GM18909 (cell line): ENCODE results near the gene IFRD2.

ENCODE experiments used
- ATAC-seq: cut with Tn5 transposase; IDR thresholded peaks from one replicate; pipeline ENCODE4 v1.9.1; 2021; ENCODE audit warnings: mild to moderate bottlenecking; ENCODE audit not compliant: unreplicated experiment, poor library complexity

IFRD2 gene, protein sequence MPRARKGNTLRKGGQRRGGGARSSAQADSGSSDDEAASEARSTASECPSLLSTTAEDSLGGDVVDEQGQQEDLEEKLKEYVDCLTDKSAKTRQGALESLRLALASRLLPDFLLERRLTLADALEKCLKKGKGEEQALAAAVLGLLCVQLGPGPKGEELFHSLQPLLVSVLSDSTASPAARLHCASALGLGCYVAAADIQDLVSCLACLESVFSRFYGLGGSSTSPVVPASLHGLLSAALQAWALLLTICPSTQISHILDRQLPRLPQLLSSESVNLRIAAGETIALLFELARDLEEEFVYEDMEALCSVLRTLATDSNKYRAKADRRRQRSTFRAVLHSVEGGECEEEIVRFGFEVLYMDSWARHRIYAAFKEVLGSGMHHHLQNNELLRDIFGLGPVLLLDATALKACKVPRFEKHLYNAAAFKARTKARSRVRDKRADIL

DNA sequence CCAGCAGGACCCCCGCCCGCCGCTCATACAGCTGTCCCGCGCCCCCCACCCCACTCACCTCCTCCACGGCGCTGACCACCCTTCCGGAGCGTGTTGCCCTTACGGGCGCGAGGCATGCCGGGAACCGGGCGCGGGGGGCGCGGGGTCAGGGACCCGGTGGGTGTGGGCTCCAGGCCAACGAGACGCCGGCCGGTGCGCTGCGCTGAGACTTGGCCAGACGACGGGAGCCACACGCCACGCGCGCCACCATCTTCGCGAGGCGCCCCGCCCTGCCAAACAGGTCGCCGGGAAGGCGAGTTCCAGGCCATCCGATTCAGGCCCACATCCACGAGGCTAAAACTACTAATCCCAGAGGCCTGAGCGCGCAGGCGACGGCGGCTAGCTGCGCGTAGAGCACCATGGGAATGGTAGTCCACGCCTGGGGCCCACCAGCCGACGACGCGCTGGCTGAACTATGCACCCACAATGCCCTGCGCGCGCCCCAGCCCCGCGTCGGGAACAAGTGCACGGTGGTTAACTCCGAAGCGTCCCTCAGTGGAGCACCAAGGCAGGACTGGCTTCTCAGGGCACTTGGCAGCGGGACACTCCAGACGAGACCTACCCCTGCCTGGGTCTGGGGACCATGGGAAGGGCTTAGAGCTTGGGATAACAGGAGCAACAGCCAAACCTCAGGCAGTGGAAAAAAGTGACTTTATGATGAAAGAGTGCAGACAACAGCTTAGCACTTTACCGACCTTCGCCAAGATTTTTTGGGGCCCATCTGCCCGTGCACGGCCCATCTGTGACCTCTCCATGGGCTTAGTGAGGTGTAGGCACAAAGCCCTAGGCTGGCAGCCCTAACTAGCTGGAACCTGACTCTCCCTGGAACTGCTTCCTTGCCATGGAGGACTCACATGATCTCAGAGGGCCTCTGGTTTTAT lies at the start of gene IFRD2:
IFRD2 (minus strand) TSS at position 271 of the 920 bp plus-strand sequence; CDS start at position 116, 155 bp downstream.
- peak; percentile 95 for ATAC-seq

DNA sequence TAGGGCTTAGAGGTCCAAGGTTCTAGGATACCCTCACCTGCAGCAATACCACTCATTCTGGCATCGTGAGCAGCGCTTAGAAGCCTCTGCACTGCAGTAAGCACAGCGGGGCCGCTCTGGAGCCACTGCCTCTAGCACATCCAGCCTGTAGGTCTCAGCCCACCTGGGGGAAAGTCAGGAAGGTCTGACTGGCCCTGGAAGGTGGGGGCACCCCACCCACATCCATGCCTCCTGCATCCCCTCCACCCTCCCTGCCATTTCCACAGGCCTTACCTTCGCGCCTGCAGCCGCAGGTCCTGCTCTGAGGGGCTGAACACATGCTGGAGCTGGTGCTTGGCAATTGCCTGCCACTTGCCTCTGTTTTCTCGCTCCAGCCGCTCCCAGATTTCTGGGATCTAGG lies 49.3 kb upstream of the IFRD2 start:
- no peak for ATAC-seq

DNA sequence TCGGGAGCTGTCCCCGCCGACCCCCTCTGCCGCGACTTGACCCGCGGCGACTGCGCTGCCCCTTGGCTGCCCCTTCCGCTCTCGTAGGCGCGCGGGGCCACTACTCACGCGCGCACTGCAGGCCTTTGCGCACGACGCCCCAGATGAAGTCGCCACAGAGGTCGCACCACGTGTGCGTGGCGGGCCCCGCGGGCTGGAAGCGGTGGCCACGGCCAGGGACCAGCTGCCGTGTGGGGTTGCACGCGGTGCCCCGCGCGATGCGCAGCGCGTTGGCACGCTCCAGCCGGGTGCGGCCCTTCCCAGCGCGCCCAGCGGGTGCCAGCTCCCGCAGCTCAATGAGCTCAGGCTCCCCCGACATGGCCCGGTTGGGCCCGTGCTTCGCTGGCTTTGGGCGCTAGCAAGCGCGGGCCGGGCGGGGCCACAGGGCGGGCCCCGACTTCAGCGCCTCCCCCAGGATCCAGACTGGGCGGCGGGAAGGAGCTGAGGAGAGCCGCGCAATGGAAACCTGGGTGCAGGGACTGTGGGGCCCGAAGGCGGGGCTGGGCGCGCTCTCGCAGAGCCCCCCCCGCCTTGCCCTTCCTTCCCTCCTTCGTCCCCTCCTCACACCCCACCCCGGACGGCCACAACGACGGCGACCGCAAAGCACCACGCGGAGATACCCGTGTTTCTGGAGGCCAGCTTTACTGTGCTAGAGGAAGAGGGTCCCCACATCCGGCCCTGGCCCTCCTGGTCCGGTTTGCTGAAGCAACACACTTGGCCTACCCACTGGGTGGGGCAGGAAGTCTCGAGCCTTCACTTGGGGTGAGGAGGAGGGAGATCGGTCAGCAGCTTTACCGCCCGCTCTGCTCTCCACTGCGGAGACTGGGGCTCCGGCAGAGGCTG lies 48.5 kb upstream of the IFRD2 start, which contains the start of gene RASSF1:
RASSF1 (minus strand) TSS at position 389 of the 882 bp plus-strand sequence; CDS start at position 358, 31 bp downstream.
- ATAC-seq: peak; percentile 20

DNA sequence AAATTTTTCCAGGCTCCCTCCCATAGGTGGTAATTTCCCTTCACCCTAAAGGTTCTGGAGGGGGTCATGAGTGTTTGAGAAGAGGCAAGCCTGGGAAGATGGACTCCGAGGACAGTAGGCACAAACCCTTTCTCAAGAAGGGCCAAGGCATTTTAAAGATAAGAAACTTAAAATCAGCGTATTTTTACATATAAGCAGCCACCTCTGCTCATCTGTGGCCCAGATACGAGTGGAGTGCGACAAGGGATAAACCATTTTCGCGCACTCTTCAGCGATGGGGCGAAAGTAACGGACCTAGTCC lies 47.9 kb upstream of the IFRD2 start:
- no peak for ATAC-seq

DNA sequence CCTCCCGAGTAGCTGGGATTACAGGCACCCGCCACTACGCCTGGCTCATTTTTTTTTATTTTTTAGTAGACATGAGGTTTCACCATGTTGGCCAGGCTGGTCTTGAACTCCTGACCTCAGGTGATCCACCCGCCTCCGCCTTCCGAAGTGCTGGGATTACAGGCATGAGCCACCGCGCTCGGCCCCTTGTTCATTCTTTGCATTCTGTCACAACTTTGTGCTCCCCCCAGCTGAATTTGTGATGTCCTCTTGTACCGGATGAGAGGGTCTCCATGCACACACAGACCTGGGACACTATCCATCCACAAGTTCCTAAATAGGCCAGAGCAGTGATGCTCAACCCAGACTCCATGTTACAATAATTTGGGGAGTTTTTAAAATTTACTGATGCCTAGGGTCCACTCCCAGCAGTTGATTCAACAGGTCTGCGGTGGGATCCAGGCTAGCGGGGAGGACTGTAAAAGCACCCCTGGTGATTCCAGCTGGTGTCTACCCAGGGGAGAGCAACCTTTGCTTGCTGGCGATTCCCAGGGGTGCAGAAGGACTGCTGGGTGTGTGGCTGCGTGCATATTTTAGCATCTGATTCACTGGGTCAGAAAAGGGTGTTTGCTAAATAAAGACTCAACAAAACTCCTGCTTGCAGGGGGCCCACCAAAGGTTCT lies 47.4 kb upstream of the IFRD2 start:
- ATAC-seq: no peak

DNA sequence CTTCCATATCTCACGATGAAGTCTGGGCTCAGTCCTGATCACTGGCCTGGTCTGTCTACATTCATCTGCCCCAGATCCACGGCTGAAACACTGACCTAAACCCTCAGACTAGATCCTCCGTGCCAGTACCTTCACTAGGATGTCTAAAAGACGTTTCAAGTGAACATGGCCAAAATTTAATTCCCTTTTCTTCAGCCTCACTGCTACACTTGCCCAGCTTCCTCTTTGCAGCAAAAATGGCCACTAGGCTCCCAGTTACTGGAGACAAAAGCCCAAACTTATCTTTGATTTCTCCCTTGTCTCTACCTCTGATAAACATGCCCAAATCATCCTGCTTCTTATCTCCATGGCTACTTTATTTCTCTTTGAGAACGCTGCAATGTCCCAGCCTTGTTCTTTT lies 46.7 kb upstream of the IFRD2 start:
- no peak for ATAC-seq

DNA sequence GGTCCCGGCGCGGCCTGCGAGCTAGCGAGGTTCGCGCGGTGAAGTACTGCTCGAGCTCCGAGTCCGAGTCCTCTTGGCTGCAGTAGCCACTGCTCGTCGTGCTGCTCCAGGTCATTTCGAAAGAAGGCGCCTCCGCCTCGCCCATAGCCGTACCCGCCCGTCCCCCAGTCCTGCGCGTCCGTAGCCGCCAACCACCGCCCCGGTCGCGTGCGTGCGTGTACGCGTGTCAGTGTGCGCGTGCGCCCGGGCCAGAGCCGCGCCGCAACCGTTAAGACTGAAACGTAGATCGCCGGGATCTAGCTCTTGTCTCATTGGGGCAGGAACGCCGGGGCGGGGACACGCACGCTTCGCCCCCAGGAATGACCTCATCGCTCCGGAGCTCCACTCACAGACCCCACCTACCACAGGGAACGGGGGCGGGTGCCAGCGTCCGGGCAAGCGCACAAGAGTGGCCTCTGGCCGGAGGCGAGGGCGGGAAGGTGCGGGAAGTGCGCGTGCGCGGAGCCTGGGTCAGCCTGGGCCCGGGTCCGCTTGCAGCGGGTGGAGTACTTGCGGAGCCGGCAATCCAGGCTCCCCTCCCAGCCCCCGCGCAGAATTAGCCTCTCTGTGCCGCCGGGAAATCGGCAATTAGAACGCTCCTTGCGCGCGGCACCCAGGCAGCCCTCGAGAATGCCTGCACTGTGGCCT lies 45.1 kb upstream of the IFRD2 start:
- ATAC-seq: peak; percentile 74

DNA sequence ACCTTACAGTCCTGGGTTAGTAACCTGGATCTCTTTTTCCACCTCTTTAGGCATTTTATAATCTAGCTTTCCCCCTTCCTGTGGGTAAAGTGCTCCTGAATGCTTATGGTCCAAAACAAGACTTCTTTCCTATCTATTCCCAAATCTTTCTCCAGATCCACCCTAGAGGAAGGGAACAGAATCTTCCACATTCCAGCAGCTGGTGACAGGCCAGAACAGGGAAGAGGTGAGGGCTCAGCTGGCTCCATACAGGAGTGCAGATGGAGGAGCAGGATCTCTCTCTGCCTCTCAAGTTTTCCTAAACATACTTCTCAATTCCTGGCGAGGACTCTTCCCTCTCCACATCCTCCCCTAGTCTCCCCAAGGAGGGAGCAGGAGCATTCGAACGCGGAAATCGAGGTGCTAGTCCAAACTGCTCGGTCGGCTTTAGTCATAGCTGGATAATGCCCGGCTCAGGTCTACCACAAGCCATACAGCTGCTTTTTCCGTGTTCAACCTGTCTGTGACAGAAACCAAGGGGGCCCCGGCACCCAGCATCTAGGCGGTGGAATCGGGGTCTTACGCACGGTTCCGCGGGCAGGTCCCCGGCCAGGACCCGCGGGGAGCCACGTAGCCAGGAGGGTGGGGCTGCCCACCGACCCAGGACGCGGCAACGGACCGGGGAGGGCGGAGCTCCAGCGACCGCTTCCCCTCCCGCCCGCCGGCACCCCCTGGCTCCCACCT lies 44.4 kb upstream of the IFRD2 start:
- peak; percentile 42 for ATAC-seq

DNA sequence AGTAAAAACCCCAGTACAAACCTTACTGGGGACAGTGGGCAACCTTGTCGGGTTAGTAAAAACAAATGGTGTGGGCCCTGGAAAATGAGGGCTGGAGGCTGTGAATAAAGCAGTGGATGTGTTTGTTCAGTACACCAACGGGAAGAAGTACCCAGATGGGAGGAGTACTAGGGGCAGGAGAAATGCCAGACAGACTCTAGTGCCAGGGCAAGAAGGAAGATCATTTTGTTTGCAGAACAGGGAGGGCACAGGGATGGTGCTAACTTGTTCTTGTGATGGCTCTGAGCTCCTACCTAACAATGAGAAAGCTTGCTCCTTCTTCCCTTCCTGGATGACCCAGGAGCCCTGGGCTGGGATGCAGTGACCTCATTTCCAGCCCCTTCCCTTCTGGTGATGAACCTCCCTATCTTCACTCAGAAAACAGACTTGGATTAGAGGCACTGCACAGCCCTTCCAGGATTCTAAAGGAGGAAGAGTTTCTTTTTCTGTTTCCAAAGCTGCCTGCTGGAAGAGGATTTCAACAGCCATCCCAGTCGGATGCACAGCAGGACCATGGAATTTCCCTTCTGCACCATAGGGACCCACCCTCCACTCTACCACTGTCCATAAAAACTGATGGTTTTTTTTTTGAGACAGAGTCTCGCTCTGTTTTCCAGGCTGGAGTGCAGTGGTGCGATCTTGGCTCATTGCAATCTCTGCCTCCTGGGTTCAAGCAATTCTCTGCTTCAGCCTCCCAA lies 42.3 kb upstream of the IFRD2 start:
- no peak for ATAC-seq

DNA sequence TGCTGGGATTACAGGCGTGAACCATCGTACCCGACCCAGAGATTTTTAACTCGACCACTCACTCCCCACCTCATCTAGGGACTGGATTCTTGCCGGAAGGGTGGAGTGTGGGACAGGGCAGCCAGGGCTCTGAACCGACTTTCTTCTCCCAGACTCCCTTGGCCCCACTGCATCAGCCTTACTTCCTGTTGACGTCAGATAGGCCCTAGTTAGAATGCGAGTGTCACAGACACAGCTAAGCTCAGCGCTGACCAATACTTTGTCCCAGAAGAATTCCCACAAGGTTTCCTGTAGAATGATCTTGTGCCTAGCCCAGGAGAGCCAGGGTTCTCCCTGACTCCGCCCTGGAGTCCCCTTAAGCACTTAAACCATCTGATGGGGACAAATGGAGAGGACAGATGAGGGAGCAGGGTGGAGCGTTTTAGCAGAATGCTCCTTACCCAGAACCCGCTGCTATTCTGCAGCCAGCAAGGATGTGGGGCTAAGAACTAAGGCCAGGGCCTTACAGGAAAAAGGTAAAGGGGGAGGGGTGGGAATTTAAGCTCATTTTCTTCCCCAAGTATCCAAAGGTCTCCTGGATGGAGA lies 41.6 kb upstream of the IFRD2 start:
- no peak for ATAC-seq

DNA sequence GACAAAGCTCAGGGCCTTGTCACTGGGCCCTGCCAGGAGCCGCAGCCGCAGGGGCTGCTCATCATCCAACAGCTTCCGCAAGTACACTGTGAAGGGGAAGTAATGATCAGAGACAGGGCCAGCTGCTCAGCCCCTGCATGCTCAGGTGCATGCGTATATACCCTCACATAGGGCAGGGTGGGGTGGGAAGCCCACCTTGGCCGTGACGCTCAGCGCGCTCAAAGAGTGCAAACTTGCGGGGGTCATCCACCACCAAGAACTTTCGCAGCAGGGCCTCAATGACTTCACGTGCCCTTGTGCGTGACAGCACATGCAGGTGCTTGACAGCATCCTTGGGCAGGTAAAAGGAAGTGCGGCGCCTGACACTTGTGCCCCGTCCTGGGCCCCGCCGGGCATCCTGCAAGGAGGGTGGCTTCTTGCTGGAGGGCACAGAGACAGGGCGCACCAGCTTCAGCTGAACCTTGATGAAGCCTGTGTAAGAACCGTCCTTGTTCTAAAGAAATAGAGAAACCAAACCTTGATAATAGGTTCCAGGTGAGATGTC lies 39.2 kb upstream of the IFRD2 start:
- ATAC-seq: no peak

DNA sequence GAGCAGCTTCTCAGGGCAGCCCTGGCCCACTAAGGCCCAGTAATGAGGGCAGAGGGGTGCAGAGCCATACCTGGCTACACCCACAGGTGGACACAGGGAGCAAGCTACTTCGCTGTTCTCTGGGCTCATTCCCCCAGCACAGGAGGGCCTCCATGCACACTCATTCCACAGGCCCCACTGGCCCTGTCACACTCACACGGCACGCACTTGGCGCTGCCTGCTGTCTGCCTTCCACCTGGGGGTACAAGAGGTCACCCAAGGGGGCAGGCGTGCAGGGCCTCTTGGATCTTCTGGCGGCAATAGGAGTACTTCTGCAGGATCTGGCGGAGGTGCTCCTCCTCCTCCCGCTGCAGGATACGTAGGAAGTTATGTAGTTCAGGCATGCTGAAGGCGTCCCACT lies 38.1 kb upstream of the IFRD2 start:
- no peak for ATAC-seq

DNA sequence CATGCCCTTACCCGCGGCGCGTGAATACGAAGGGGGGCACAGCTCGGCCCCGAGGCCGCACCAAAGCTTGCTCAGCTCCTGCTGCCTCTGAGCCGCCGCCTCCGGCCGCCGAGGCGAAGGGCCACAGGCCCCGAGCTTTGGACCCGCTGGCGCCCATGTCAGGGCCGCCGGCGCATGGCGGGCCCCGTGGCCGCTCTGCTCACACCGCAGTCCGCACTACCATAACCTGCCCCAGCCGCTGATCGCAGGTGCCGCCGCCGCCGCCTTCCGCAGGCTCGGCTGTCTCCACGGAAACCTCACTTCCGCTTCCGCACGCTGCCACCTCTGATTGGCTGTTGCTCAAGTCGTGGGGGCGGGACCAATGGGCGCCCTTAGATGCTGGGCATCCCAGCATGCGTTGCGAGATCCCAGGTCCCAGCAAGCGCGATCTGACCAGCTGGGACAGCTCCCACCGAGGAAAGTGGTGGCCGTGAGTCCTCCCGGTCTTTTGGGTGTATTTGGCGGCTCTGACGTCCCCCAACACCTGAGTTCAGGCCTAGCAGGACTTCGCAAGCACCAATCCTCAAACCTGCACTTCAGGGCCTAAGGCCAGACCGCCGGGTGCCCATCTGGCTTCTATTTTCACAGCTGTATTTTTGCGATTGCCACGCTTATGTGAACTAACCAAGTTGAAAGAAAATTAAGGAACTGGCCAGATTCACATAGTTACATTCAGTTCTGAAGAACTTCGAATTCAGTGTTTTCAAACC lies 35.9 kb upstream of the IFRD2 start, which contains the start of gene TUSC2:
TUSC2 (minus strand) TSS at position 281 of the 749 bp plus-strand sequence; CDS start at position 157, 124 bp downstream.
- ATAC-seq: peak; percentile 85

DNA sequence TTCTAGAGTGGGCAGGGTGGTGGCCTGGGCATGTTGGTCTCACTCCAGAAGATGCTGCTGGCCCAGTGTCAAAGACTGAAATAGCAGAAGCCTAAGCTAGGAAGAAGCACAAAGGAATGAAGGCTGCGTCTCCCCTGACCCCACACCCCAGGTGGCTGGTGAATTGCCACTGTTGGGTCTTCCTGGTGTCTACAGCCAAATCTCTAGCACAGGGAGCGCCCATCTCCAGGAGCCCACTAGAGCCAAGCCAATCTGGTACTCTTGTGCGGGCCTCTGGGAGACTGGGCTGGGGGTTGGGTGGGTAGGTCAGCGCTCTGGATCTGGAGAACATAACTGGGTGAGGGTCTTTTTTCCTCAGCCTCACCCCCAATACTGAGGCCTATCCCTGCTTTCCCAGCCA lies 34.9 kb upstream of the IFRD2 start:
- ATAC-seq: no peak

DNA sequence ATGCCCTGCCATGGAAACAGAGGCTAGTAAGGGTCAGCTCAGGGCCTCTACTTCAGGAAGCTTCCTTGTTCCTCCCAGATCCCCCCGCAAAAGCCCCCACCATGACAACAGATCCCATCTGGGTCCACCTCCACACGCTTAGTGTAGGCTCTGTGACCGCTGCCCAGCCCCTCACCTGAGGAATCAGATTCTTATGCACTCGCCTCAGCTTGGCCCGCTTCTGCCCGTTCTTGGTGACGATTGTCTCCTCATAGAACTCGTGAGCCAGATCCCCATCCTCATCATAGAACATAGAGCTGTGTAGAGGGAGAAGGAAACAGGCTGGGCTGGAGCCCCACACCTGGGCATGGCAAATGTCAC lies 33.9 kb upstream of the IFRD2 start:
- ATAC-seq: no peak

DNA sequence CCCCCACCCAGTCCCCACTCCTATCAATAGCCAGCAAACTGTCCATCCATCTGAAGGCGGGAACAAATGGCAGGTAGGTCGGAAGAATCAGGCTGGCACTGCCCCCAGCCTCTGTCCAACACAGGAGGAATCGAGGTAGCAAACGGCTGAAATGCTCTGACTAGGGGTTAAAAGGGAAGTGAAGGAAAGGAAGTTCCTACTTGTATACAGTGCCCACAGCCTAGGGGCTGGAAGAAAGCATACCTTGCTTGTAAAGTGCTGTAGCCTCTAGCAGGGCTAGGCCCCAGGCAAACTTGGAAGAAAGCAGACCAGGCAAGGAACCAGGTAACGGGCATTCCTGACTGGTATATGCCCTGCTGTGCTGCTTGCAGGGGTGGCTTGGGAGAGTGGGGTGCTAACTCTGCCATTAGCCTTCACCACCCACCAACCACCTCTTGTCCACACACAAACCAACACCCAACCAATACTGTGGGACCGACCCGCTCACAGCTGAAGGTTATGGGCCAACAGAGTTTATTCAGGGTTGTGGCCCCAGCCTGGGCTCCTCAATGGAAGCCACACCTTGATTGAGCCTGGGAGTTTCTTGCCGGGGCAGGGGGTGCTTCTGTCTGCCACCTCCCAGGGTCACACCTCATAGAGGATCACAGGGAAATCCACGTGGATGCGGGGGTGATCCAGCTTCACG lies 33.4 kb upstream of the IFRD2 start:
- no peak for ATAC-seq
